NCI-H748 (cell line): ENCODE measurements around the gene BANP.
"Not testable (repeated sequence)": the region's sequence is repeated elsewhere in the genome, so short reads cannot be mapped to it uniquely, and the experiment has no call there.

ENCODE experiments used
- DNase-seq: peaks from one replicate; lab custom pipeline; 2025; ENCODE audit not compliant: unreplicated experiment; lab: John Stamatoyannopoulos, UW

The BANP gene

GRCh38 chr16:88013766-88014251 is 62.6 kb downstream of the BANP start:
- no peak for DNase-seq

DNA sequence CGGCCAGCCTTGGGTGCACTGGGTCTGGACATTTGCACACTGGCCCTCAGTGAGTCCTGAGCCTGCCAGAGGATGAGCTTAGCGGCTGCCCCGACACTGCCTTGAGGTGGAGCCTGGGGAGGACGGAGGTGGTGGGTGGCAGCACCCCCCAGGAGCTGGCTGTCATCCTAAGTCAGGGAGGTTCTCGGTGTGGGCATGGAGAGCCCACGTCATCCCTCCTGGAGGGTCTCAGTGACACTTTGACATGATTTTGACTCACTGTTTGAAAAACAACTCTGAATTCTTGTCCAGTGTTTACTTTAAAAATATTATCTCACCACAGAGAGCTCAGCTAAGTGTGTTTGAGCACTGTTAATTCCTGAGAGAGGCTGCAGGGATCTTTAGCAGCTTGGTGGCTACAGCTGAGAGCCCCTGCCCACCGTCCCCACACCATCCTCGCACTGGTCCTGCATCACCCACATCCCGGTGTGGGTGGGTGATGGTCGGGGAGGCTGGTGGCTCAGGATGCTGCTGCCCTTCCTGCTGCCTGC is 63.1 kb downstream of the BANP start:
- DNase-seq = no peak

GRCh38 chr16:88014954-88015805 is 63.9 kb downstream of the BANP start:
- DNase-seq = no peak

DNA sequence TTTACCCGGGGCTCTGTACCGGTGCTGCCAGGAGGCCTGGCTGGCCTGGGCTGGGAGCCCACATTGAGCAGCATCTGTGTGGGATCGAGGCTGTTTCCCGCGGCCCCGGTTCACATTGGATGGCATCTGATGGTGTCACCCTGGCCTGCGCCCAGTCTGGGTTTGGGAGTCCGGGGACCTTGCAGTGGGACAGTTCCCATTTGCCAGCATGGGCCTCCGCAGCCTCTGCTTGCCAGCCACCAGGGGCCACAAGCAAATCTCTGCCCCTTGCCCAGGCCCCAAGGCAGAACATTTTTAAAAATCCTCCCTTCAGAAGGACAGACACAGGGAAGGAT is 64.5 kb downstream of the BANP start:
- no peak for DNase-seq

GRCh38 chr16:88016386-88016785 is 65.2 kb downstream of the BANP start:
- not testable (repeated sequence) for DNase-seq

DNA sequence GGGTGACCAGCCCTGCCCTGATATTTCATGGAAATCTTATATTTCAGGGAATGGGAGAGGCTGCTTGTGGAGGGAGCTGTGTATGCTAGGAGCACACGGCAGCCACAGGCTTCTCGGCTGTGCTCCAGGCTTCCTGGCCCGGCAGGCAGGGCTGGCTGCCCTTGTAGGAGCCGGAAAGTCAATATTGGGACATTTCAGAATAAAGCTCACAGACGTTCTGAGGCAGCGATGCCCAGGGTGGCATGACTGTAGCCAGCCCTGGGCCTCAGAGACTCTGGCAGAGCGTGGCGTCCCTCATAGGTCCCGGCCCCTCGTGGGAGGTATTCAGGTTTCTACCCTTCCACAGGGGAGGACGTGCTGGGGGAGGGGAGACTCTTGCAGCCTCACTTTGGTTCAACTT is 65.7 kb downstream of the BANP start:
- DNase-seq = no peak

- no peak for DNase-seq
These were observed 66.4 kb downstream of the BANP start for GRCh38 chr16:88017587-88018101.

DNA sequence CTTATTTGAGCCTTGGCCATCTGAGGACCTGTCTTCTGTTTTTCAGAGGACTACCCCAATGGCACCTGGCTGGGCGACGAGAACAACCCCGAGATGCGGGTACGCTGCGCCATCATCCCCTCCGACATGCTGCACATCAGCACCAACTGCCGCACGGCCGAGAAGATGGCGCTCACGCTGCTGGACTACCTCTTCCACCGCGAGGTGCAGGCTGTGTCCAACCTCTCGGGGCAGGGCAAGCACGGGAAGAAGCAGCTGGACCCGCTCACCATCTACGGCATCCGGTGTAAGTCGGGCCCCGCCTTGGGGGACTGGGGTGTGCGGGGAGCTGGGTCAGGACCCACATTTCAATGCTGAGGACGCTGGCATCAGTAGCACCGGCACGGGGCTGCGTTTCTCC is 67.1 kb downstream of the BANP start:
- DNase-seq = not testable (repeated sequence)

DNA sequence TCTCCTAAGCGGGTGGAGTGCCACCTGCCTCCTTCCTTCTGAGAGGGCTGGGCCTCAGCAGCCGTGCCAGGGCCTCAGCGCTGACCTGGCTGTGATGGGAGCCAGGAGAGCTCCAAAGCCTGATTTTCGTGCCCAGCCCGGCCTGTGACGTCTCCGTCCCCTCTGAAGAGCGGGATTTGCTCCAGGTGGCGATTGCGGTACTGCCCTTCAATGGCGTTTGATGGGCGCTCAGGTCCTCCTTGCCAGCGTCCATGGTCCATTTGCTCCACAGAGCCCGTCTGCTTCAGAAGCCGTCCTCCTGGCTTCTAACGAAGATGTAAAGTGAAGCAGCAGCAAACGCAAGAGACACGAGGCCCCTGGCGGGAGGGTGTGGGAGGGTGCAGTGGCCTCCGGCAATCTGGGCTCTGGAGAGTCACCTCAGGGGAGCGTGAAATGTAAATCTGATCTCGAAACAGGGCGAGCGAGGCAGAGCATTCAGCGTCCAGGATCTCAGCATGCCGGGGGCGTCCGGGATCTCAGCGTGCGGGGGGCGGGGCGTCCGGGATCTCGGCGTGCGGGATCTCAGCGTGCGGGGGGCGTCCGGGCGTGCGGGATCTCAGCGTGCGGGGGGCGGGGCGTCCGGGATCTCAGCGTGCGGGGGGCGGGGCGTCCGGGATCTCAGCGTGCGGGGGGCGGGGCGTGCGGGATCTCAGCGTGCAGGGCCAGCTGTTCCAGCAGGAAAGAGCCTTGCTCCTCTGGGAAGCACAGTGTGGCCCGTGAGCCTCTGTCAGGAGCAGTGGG is 68.0 kb downstream of the BANP start:
- DNase-seq = not testable (repeated sequence)

DNA sequence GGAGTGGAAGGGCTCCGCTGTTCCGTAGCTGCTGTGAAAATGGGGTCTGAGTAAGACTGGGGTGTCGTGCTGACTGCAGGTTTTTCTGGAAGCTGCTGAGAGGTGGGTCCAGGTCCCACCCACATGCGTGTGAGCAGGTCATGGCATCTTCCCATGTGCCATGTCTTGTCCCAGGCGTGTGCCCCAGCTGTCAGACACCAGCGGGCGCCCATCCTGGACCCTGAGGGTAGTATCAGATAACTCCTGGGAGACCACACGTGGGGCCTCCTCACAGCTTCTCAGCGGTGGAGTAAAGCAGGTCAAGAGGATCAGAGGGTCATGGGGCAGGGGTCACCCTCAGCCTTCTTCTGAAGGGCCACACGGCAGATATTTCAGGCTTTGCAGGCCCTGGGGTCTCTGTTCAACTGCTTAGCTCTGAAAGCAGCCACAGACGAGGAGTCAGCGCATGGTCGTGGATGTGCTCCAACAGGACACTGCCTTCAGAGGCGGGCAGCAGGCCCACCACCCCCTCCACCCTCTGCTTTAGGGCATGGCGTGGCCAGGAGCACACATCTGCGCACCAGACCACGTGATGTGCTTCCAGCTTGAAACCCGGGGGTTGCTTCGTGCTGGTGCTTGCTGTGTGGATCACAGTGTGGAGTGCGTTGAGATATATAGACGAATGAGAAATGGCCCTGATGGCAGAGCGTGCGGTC is 68.7 kb downstream of the BANP start:
- DNase-seq = no peak

- DNase-seq = no peak
These were observed 69.3 kb downstream of the BANP start for GRCh38 chr16:88020516-88020885.

- DNase-seq = not testable (repeated sequence)
These were observed 70.1 kb downstream of the BANP start for GRCh38 chr16:88021041-88021970.

- DNase-seq = no peak
These were observed 71.1 kb downstream of the BANP start for GRCh38 chr16:88022076-88023042.

DNA sequence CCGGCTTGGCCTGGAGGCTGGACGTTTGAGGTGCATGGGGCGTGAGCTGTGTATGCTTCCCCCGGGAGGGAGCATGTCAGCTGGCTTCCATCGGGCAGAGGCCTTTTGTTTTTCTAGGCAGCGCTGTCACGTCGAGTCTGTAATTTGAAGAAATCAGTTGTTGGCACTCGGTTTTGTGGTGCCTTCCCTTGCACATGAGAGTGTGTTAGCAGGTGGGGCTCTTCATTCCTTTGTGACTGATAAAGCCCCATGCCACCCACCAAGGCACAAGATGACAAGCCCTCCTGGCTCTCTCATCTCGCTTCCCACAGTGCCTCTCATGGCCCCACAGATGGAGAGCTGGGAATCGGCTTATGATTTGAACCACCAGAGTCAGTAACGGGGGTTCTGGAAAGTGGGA is 72.1 kb downstream of the BANP start:
- no peak for DNase-seq

DNA sequence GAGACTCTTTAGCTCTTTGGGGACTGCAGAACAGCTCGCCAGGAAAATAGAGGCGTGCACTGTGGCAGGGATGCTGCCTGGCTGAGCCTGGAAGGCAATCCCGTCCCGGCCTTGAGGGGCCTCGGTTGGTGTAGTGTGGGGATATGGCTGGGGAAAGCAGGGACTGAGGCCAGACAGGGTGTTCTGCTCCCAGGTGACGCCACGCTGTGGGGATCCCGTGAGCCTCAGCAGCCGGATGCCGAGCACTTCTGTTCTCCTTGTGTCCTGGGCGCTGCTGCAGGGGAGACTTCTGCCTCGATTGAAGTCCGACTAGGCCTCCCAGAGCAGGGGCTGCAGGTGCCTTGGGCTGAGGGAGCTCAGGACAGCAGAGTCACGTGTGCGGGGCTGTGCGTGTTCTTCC is 72.6 kb downstream of the BANP start:
- no peak for DNase-seq

GRCh38 chr16:88024491-88025085 is 73.4 kb downstream of the BANP start:
- not testable (repeated sequence) for DNase-seq

DNA sequence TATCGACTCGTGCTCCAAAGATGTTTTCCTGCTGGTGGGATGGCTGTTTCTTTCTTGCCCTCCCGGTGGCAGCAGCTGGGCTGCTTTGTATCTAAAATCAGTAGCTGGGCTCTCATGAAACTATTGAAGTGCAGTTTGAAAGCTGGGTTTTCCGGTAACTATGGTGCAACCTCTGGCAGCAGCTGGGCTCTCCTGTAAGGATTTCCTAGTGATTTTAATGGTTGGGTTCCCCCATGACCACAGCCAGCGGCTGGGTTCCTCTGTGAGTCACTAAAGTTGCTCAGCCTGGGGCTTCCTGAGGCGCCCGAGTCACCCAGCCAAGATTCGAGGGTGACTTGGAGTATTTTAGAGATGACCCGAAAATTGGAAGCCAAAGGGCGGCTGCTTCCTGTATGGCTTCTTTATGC is 73.9 kb downstream of the BANP start:
- DNase-seq = not testable (repeated sequence)

- not testable (repeated sequence) for DNase-seq
These were observed 74.8 kb downstream of the BANP start for GRCh38 chr16:88025828-88026555.
